Measurements from ENCODE around the gene TRIM64.
"Not testable (repeated sequence)": the region's sequence is repeated elsewhere in the genome, so short reads cannot be mapped to it uniquely, and the experiment has no call there.

Gene TRIM64, protein sequence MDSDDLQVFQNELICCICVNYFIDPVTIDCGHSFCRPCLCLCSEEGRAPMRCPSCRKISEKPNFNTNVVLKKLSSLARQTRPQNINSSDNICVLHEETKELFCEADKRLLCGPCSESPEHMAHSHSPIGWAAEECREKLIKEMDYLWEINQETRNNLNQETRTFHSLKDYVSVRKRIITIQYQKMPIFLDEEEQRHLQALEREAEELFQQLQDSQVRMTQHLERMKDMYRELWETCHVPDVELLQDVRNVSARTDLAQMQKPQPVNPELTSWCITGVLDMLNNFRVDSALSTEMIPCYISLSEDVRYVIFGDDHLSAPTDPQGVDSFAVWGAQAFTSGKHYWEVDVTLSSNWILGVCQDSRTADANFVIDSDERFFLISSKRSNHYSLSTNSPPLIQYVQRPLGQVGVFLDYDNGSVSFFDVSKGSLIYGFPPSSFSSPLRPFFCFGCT

GRCh38 chr11:89965737-89966136, at the start of gene TRIM64:
TSS of gene TRIM64 (plus strand) at chr11:89966037. CDS start at chr11:89968504, 2,467 bp downstream.
- not testable (repeated sequence) for H3K27ac Mint-ChIP-seq, H3K27me3 Mint-ChIP-seq, H3K4me3 Mint-ChIP-seq, H3K9me3 Mint-ChIP-seq, H3K36me3 Mint-ChIP-seq, H3K4me1 Mint-ChIP-seq

GRCh38 chr11:89922195-89922660, 43.6 kb upstream of the TRIM64 start, which contains the start of gene TRIM49D1:
TSS of gene TRIM49D1 (minus strand) at chr11:89922245. CDS start at chr11:89917710, 4,535 bp downstream.
- no peaks in the 10 kb centered on the region for H3K4me1 Mint-ChIP-seq
- no peak within 1 kb of the TSS for H3K27ac Mint-ChIP-seq
- no peaks in the 10 kb centered on the region for H3K9me3 Mint-ChIP-seq
- no peak within 1 kb of the TSS for H3K4me3 Mint-ChIP-seq
- no peaks in the 10 kb centered on the region for H3K27me3 Mint-ChIP-seq
- H3K36me3 Mint-ChIP-seq = no peaks in the 10 kb centered on the region

- not testable (repeated sequence) for H3K4me1 Mint-ChIP-seq, H3K4me3 Mint-ChIP-seq, H3K36me3 Mint-ChIP-seq, H3K27ac Mint-ChIP-seq, H3K9me3 Mint-ChIP-seq, H3K27me3 Mint-ChIP-seq
Measured at GRCh38 chr11:89923764-89924163, 42.1 kb upstream of the TRIM64 start, which contains the start of gene TRIM49D2. TSS of gene TRIM49D2 (plus strand) at chr11:89924064. CDS start at chr11:89926762, 2,698 bp downstream.

- H3K4me3 Mint-ChIP-seq = not testable (repeated sequence)
Measured at GRCh38 chr11:89960833-89961232, 5.0 kb upstream of the TRIM64 start.

More at GRCh38 chr11:89960833-89961232, 5.0 kb upstream of the TRIM64 start:
- not testable (repeated sequence) for H3K27ac Mint-ChIP-seq, H3K27me3 Mint-ChIP-seq, H3K4me1 Mint-ChIP-seq, H3K36me3 Mint-ChIP-seq, H3K9me3 Mint-ChIP-seq
